B cell (primary cell): ENCODE results near the gene ZSWIM9. TPM values are rescaled to one million over a fixed set of nuclear protein-coding genes. Genes with fewer than 3 reads are reported as not detected.
A peak's percentile ranks its signal among the peaks of the same experiment; 100 is the strongest.

Experiments used
- ATAC-seq: fragments of 200-7000 bp; cut with Tn5 transposase; one replicate; pipeline ENCODE4 v1.10.0; 2021; ENCODE audit warnings: low read depth, mild to moderate bottlenecking, moderate number of reproducible peaks, moderate library complexity
- CTCF ChIA-PET: fragments of 350-600 bp; sonication (Branson Sonifier 250); formaldehyde crosslinking; loops from one replicate; lab custom pipeline; 2021; ENCODE audit warnings: antibody characterized with exemption, inconsistent platforms; lab: Charles Lee
- POLR2A ChIA-PET: fragments of 350-600 bp; sonication (Branson Sonifier 250); formaldehyde crosslinking; loops from one replicate; lab custom pipeline; 2021; ENCODE audit warnings: antibody characterized with exemption; lab: Charles Lee
- DNase-seq: peaks from one replicate; pipeline ENCODE4 v3.0.0; 2013
- H2AFZ ChIP-seq: 2 replicates; pipeline ENCODE4 v1.6.1; 2012; ENCODE audit warnings: mild to moderate bottlenecking, low read depth, low read length; ENCODE audit not compliant: insufficient read depth, poor library complexity, severe bottlenecking
- H3K27ac ChIP-seq, 2 donors: 1 replicate in 1 of 2; 2 replicates in 1 of 2; pipeline ENCODE4 v1.5.1; 2012 to 2013; ENCODE audit warnings: low read length in 2 of 2, mild to moderate bottlenecking in 2 of 2, moderate library complexity in 1 of 2
- H3K27me3 ChIP-seq, 4 experiments: fragments of 200-600 bp in 1 of 4; sonication (generic) in 1 of 4; replicated peaks in 1 of 4; 1 replicate in 2 of 4; 2 replicates in 2 of 4; pipeline versions ENCODE4 v1.6.1 to v1.7.0; 2013 to 2016; ENCODE audit warnings: low read length in 3 of 4, mild to moderate bottlenecking in 2 of 4, mixed read lengths in 1 of 4, moderate library complexity in 1 of 4; ENCODE audit not compliant: insufficient read depth in 4 of 4, control insufficient read depth in 3 of 4; ENCODE audit errors: control extremely low read depth in 1 of 4
- H3K36me3 ChIP-seq, 2 experiments: replicated peaks in 1 of 2; 1 replicate in 1 of 2; 2 replicates in 1 of 2; pipeline versions ENCODE4 v1.6.1 to v1.7.1; 2013; ENCODE audit warnings: low read length in 1 of 2; ENCODE audit not compliant: insufficient read depth in 2 of 2, control insufficient read depth in 1 of 2; ENCODE audit errors: control extremely low read depth in 1 of 2, extremely low read depth in 1 of 2
- H3K4me1 ChIP-seq, 2 donors: fragments of 200-600 bp in 1 of 2; sonication (generic) in 1 of 2; 1 replicate in 1 of 2; 2 replicates in 1 of 2; pipeline versions ENCODE4 v1.5.1 to v1.6.1; 2013 to 2017; ENCODE audit warnings: low read length in 2 of 2; ENCODE audit not compliant: control insufficient read depth in 2 of 2, insufficient read depth in 2 of 2
- H3K4me2 ChIP-seq: replicated peaks from 2 replicates; pipeline ENCODE3; 2012; ENCODE audit warnings: mild to moderate bottlenecking, low read depth, low read length; ENCODE audit not compliant: poor library complexity, severe bottlenecking
- H3K4me3 ChIP-seq, 5 experiments: fragments of 200-600 bp in 1 of 5; sonication (generic) in 1 of 5; 1 replicate in 3 of 5; 2 replicates in 2 of 5; pipeline versions ENCODE4 v1.5.1 to v1.7.0; 2011 to 2016; ENCODE audit warnings: low read length in 4 of 5, mild to moderate bottlenecking in 4 of 5, low read depth in 2 of 5, control low read depth in 1 of 5, moderate library complexity in 1 of 5; ENCODE audit not compliant: insufficient read depth in 1 of 5; ENCODE audit errors: control extremely low read depth in 1 of 5, extremely low read depth in 1 of 5
- H3K79me2 ChIP-seq: fragments of 200-600 bp; sonication (generic); one replicate; pipeline ENCODE4 v1.6.0; 2016; ENCODE audit warnings: low read length; ENCODE audit not compliant: control insufficient read depth, insufficient read depth
- H3K9ac ChIP-seq: fragments of 200-600 bp; sonication (generic); 2 replicates; pipeline ENCODE4 v1.6.1; 2017; ENCODE audit warnings: mild to moderate bottlenecking, low read length, moderate library complexity
- H3K9me3 ChIP-seq, 3 donors: one replicate each; pipeline versions ENCODE4 v1.6.1 to v1.7.1; 2013; ENCODE audit warnings: low read length in 2 of 3; ENCODE audit not compliant: control insufficient read depth in 2 of 3, insufficient read depth in 1 of 3; ENCODE audit errors: control extremely low read depth in 1 of 3
- H4K20me1 ChIP-seq: 2 replicates; pipeline ENCODE4 v1.6.0; 2012; ENCODE audit warnings: mild to moderate bottlenecking, low read length; ENCODE audit not compliant: insufficient read depth, control insufficient read depth, poor library complexity, severe bottlenecking
- H3K27ac Mint-ChIP-seq: one replicate; pipeline ENCODE4 v1.8.0; 2021; ENCODE audit warnings: mixed read lengths
- H3K27me3 Mint-ChIP-seq: one replicate; pipeline ENCODE4 v1.8.0; 2021; ENCODE audit warnings: mixed read lengths
- H3K4me1 Mint-ChIP-seq: one replicate; pipeline ENCODE4 v1.8.0; 2021; ENCODE audit warnings: mixed read lengths
- H3K4me3 Mint-ChIP-seq: one replicate; pipeline ENCODE4 v1.8.0; 2021; ENCODE audit warnings: mixed read lengths
- H3K9me3 Mint-ChIP-seq: one replicate; pipeline ENCODE4 v1.8.0; 2022; ENCODE audit warnings: mixed read lengths; ENCODE audit not compliant: insufficient read depth
- CTCF ChIP-seq: fragments of 200-600 bp; IDR thresholded peaks from one replicate; pipeline ENCODE4 v1.8.0; 2022; ENCODE audit warnings: antibody characterized with exemption, mild to moderate bottlenecking
- EZH2 ChIP-seq: IDR thresholded peaks from 2 replicates; pipeline ENCODE4 v1.6.1; 2012; ENCODE audit warnings: borderline replicate concordance, low read depth, mild to moderate bottlenecking, moderate library complexity, low read length; ENCODE audit not compliant: insufficient read depth, poor library complexity, severe bottlenecking
- WGBS: methylation state at CpG from one replicate; pipeline ENCODE4 v1.1.5; 2013; ENCODE audit warnings: missing lambda C conversion rate; ENCODE audit not compliant: insufficient coverage; 5-methylcytosine and 5-hydroxymethylcytosine counted together
- intact Hi-C: fragments of 100-400 bp; cut with micrococcal nuclease; formaldehyde crosslinking; loops from one replicate; pipeline ENCODE4 v1.10.0; 2022
- polyA plus RNA-seq: library from polyadenylated mRNA; depleted of rRNA; stranded (reverse); fragments of >200 nt; gene quantifications from 2 replicates; pipeline ENCODE4 v1.2.3, GENCODE V29; 2012
- total RNA-seq, 2 donors: library from RNA; stranded (reverse); fragments of 120-200 nt in 1 of 2; gene quantifications; 1 replicate in 1 of 2; 2 replicates in 1 of 2; pipeline versions ENCODE4 v1.2.3 to v1.2.4, GENCODE V29; 2013 to 2022

Gene ZSWIM9
- total and polyA plus RNA-seq, 2 donors (not counting 1 experiment from before 2014, with no cell fraction given): 1.7 to 15.7 TPM

- Histone ChIP-seq H3K4me3 (peak overlapping the region; percentile 55 to 89 (median 80)), H2AFZ (peak overlapping the region; percentile 96)
- no peak for DNase-seq
These were observed 32.8 kb downstream of the ZSWIM9 start for GRCh38 chr19:48203222-48203793.

GRCh38 chr19:48203794-48204628 lies 33.5 kb downstream of the ZSWIM9 start:
- no peaks in the 10 kb centered on the region for H3K36me3 ChIP-seq
- peak overlapping the region; percentile 96 for H2AFZ ChIP-seq
- no peaks in the 10 kb centered on the region for H3K9me3 Mint-ChIP-seq
- H3K27ac Mint-ChIP-seq: no peak overlapping the region
- H3K79me2 ChIP-seq: peaks cover 21% of the 10 kb centered on the region
- peak overlapping the region; percentile 55 to 89 (median 80) for H3K4me3 ChIP-seq
- H3K4me2 ChIP-seq: peak overlapping the region; percentile 82
- peaks cover 0 to 6% (median 0%) of the 10 kb centered on the region in 3 donors for H3K9me3 ChIP-seq
- POLR2A ChIA-PET: interaction anchor here (0.5 to 2.0 kb wide), 9 partner anchors 14 to 93 kb away, joined by 3 to 17 read pairs (median 5); partner anchors contain the start of genes CARD8, LIG1, PLA2G4C and ZSWIM9
- H4K20me1 ChIP-seq: no peaks in the 10 kb centered on the region
- peak overlapping the region; percentile 86 for H3K9ac ChIP-seq
- intact Hi-C loops: loop anchor here (1.0 to 5.0 kb wide), 3 partner anchors 34 to 56 kb away; partner anchors contain the start of genes LIG1 and ZSWIM9
- CTCF ChIA-PET: interaction anchor here (0.9 to 3.1 kb wide), 18 partner anchors 8 to 130 kb away, joined by 3 to 24 read pairs (median 4); partner anchors contain the start of genes CARD8 and PLA2G4C
- peak overlapping the region; percentile 60 to 76 for H3K27ac ChIP-seq
- no peaks in the 10 kb centered on the region for H3K27me3 Mint-ChIP-seq
- peaks cover 15 to 18% of the 10 kb centered on the region in 2 donors for H3K4me1 ChIP-seq
- H3K4me1 Mint-ChIP-seq: peaks cover 15% of the 10 kb centered on the region
- no peak overlapping the region for H3K4me3 Mint-ChIP-seq
- DNase-seq (peak; percentile 91), ATAC-seq (peak; percentile 100)
- WGBS: under 1% methylated on average over 34 of the region's 34 CpGs
- H3K27me3 ChIP-seq: no peaks in the 10 kb centered on the region
- TF ChIP-seq CTCF: no peak

More at GRCh38 chr19:48203222-48203793, 32.8 kb downstream of the ZSWIM9 start:
- H3K9me3 Mint-ChIP-seq: no peaks in the 10 kb centered on the region
- intact Hi-C loops: loop anchor here (1.0 to 5.0 kb wide), 2 partner anchors 33 to 44 kb away; partner anchors contain the start of genes LIG1 and ZSWIM9
- no peaks in the 10 kb centered on the region for H4K20me1 ChIP-seq
- CTCF ChIA-PET: interaction anchor here (0.6 to 3.1 kb wide), 20 partner anchors 9 to 239 kb away, joined by 3 to 24 read pairs (median 4); partner anchors contain the start of genes CARD8 and PLA2G4C
- peak overlapping the region; percentile 60 to 76 for H3K27ac ChIP-seq
- H3K4me1 ChIP-seq: peaks cover 15 to 18% of the 10 kb centered on the region in 2 donors
- WGBS: 0% methylated on average over 1 of the region's 5 CpGs
- H3K4me2 ChIP-seq: peak overlapping the region; percentile 82
- POLR2A ChIA-PET: interaction anchor here (1.2 to 2.0 kb wide), 6 partner anchors 13 to 93 kb away, joined by 3 to 17 read pairs (median 6); partner anchors contain the start of genes CARD8, LIG1, PLA2G4C and ZSWIM9
- no peak overlapping the region for H3K27ac Mint-ChIP-seq
- no peak overlapping the region for H3K4me3 Mint-ChIP-seq
- H3K9ac ChIP-seq: peak overlapping the region; percentile 86
- peaks cover 15% of the 10 kb centered on the region for H3K4me1 Mint-ChIP-seq
- H3K27me3 Mint-ChIP-seq: no peaks in the 10 kb centered on the region
- ATAC-seq: no peak
- H3K9me3 ChIP-seq: peaks cover 0 to 6% (median 0%) of the 10 kb centered on the region in 3 donors
- no peak for TF ChIP-seq EZH2
- H3K79me2 ChIP-seq: peaks cover 21% of the 10 kb centered on the region
- no peaks in the 10 kb centered on the region for H3K27me3 ChIP-seq
- H3K36me3 ChIP-seq: no peaks in the 10 kb centered on the region
